Peyer's patch (tissue), 4 donors: ENCODE data around the gene NOS1.

ENCODE experiments used
- CTCF ChIP-seq, 6 experiments: fragments of 450-650 bp in 4 of 6; fragments of 200-600 bp in 2 of 6; sonication (generic) in 1 of 6; IDR thresholded peaks; one replicate each; pipeline ENCODE4 v1.5.1; 2017 to 2019; ENCODE audit warnings: antibody characterized with exemption in 6 of 6, mild to moderate bottlenecking in 3 of 6, moderate library complexity in 1 of 6
- POLR2A ChIP-seq, 2 donors: fragments of 450-650 bp; IDR thresholded peaks; one replicate each; pipeline ENCODE4 v1.5.1; 2017; ENCODE audit warnings: antibody characterized with exemption in 2 of 2, mild to moderate bottlenecking in 2 of 2, moderate library complexity in 2 of 2

DNA sequence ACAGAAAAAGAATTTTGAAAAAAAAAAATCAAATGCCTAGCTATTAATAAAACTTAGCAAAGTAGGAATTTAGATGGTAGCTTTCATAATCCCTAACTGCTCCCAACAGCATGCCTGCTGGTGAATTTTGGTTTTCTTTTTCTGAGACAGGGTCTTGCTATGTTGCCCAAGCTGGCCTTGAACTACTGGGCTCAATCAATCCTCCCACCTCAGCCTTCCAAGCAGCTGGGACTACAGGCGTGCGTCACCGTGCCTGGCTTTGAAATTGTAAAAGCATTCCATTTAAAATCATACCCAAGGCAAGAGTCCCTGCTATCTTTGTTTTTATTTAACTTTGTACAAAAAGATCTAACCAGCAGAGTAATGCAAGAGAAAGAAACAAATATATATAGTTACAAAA is 191.9 kb downstream of the NOS1 start:
- TF ChIP-seq CTCF (IDR thresholded peaks at IDR 0.05) (no peak), POLR2A (IDR thresholded peaks at IDR 0.05) (no peak)
